GM10248 (cell line): Measurements from ENCODE around the gene IER5.
A peak's percentile ranks its signal among the peaks of the same experiment; 100 is the strongest.
"Not testable (repeated sequence)": the region's sequence is repeated elsewhere in the genome, so short reads cannot be mapped to it uniquely, and the experiment has no call there.

Experiments used
- CTCF ChIA-PET: fragments of 300-600 bp; sonication (Branson Sonifier 250); formaldehyde crosslinking; extraction: SDS; loops from one replicate; lab custom pipeline; 2021; ENCODE audit warnings: antibody characterized with exemption; lab: Yijun Ruan, JAX
- POLR2A ChIA-PET: fragments of 350-650 bp; sonication (Branson Sonifier 250); formaldehyde crosslinking; extraction: SDS; loops from one replicate; lab custom pipeline; 2020; ENCODE audit warnings: antibody characterized with exemption; lab: Yijun Ruan, JAX
- DNase-seq: peaks from one replicate; pipeline ENCODE4 v3.0.0; 2012; ENCODE audit errors: extremely low spot score
- TF ChIP-seq, protein P1 (sequence below): IDR thresholded peaks from 2 replicates; pipeline ENCODE4 v1.5.1; 2012; ENCODE audit warnings: mild to moderate bottlenecking, low read depth; ENCODE audit errors: extremely low read depth, missing control alignments, control extremely low read depth

The IER5 gene

DNA sequence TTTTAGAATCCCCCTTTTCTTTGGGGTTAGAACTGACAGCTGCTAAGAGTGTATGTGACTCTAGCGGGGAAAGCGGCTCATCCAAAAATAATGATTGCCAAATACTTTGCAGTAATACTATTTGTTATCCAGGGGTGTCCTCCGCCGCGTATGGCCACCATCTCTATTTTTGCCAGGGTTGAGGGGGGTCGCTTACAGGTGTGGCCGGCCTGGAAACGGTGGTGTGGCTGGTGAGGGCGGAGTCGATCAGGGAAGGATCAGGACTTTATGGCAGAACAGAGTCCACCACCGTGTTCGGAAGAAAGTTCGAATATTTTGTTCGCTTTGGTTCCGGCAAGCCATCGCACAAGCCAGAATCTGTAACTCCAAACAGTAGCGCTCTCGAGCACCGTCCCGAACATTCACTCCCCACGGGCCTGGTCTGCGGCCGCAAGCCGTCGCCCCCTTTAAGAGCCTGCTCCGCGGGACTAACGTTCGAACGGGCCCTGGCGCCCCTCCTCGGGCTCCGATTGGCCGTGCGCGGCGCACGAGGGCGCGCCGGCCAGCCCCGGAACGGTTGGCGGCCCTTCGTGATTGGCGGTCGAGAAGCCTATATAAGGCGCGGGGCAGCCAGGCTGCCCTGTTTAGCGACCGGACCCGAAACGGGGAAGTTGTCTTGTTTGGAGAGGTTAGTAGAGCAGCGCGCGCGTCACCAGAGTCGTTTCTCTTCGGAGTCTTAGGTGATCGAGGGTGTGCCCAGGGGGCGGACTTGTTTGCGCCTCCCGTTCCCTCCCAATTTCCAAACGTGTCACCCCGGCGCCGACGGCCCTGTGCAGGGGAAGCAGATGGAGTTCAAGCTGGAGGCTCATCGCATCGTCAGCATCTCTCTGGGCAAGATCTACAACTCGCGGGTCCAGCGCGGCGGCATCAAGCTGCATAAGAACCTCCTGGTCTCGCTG lies at the start of gene IER5:
TSS of gene IER5 (plus strand) at position 622 of the 938 bp plus-strand sequence. CDS start at position 825, 203 bp downstream.
- POLR2A ChIA-PET: interaction anchor here (0.6 to 5.1 kb wide), 23 partner anchors 9 to 716 kb away, joined by 3 to 110 read pairs (median 4); partner anchors contain the start of gene MR1
- TF ChIP-seq, protein P1, sequence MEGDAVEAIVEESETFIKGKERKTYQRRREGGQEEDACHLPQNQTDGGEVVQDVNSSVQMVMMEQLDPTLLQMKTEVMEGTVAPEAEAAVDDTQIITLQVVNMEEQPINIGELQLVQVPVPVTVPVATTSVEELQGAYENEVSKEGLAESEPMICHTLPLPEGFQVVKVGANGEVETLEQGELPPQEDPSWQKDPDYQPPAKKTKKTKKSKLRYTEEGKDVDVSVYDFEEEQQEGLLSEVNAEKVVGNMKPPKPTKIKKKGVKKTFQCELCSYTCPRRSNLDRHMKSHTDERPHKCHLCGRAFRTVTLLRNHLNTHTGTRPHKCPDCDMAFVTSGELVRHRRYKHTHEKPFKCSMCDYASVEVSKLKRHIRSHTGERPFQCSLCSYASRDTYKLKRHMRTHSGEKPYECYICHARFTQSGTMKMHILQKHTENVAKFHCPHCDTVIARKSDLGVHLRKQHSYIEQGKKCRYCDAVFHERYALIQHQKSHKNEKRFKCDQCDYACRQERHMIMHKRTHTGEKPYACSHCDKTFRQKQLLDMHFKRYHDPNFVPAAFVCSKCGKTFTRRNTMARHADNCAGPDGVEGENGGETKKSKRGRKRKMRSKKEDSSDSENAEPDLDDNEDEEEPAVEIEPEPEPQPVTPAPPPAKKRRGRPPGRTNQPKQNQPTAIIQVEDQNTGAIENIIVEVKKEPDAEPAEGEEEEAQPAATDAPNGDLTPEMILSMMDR: no peak
- CTCF ChIA-PET: interaction anchor here (1.6 to 6.1 kb wide), 5 partner anchors 9 to 55 kb away, joined by 5 to 74 read pairs (median 9); no protein-coding TSS in a partner anchor
- peak; percentile 94 for DNase-seq

DNA sequence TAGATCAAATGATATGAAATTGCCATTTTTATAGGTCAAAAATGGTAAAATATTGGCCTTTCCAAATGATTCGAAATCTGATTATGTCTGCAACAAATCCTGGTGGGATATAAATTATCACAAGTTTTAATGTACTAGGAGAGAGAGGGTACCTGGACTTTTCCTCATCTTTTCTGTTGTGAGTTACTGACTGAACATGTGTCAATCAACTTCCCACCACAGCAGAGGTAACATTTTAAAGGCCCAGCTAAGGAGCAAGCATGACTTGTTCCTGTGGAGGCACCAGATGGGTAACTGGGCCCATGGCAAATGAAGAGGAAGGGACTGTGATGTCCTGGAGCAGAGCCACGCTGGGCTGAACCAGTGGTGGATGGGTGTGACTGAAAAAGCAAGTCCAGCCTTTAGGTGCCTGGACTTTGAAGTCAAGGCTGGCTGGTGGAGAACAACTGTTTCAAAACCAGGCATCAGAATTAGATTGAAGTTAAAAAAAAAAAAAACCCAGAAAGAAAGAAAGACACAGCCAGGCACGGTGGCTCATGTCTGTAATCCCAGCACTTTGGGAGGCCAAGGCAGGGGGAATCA lies 48.1 kb upstream of the IER5 start:
- TF ChIP-seq, protein P1: no peak
- no peak for DNase-seq
- CTCF ChIA-PET: interaction anchor here (1.0 to 17.3 kb wide), 10 partner anchors 9 to 118 kb away, joined by 3 to 300 read pairs (median 12); partner anchors contain the start of gene STX6
- POLR2A ChIA-PET: no interaction called here

DNA sequence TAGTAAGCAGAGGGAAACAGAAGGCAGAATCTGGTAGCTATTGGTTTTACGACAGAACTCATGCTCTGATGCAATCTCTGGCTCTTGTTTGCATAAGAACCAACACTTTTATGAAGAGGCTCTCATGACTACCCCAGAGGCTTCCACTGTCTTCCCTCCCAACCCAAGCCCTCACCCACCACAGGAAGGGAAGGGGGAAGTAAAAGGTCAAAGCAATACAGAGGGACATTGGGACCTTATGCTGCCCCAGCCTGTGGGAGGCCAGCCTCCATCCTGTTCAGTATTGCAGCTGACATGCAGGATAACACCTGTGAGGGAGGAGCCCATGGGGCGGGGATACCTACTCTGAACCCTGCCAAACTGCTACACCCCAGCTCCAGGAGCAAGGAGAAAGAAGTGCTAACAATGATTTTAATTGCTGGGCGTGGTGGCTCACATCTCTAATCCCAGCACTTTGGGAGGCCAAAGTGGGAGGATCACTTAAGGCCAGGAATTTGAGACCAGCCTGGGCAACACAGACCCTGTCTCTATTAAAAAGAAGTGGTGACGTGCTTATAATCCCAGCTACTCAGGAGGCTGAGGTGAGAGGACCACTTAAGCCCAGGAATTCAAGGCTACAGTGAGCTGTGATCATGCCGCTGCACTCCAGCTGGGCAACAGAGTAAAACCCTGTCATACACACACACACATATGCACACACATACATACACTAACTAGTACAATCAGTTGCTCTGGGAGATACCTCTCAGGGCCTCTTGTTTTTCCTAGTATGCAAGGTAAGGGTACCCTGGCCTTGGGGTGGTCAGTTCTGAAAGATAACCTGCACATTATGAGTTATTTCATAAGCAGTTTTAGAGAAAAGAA lies 45.2 kb upstream of the IER5 start:
- TF ChIP-seq, protein P1: no peak
- POLR2A ChIA-PET: interaction anchor here (0.6 to 1.3 kb wide), 3 partner anchors 10 to 53 kb away, joined by 4 to 15 read pairs (median 4); no protein-coding TSS in a partner anchor
- peak; percentile 26 for DNase-seq
- CTCF ChIA-PET: interaction anchor here (0.9 to 17.3 kb wide), 11 partner anchors 10 to 147 kb away, joined by 3 to 300 read pairs (median 5); partner anchors contain the start of gene MR1

DNA sequence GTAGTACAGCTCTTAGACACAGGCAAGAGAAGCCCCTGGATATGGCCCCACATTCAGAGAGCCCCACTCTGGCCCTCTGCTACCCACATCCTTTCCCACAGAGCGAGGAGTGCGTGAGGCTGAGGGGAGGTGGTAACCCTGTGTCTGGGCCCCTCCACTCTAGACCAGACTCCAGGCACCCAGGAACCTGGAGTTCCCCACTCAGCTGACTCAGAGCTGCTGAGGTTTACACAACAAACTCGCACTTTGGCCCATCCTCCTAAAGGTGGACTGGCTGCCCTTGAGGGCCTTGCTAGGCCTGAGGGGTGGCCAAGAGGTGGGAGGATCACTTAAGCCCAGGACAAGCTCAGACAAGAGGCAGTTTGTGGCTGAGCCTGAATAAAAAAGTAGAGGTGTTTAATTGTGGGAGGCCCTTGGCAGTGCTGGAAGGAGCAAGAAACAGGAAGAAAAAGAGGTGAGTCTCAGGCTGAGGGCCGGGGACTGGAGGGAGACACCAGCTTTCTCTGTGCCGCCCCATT lies 44.0 kb upstream of the IER5 start:
- peak; percentile 75 for DNase-seq
- ChIA-PET CTCF (interaction anchor here (1.1 to 17.3 kb wide), 5 partner anchors 9 to 121 kb away, joined by 3 to 300 read pairs (median 5); no protein-coding TSS in a partner anchor), POLR2A (interaction anchor here (1.1 to 1.3 kb wide), 3 partner anchors 18 to 46 kb away, joined by 3 to 4 read pairs (median 3); partner anchors contain the start of gene IER5)

DNA sequence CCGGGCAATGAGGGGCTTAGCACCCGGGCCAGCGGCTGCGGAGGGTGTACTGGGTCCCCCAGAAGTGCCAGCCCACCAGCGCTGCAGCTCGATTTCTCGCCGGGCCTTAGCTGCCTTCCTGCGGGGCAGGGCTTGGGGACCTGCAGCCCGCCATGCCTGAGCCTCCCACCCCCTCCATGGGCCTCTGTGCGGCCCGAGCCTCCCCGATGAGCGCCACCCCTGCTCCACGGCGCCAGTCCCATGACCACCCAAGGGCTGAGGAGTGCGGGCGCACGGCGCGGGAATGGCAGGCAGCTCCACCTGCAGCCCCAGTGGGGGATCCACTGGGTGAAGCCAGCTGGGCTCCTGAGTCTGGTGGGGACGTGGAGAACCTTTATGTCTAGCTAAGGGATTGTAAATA lies 42.6 kb upstream of the IER5 start:
- DNase-seq, POLR2A ChIA-PET: not testable (repeated sequence)
- CTCF ChIA-PET: interaction anchor here (1.2 to 17.3 kb wide), 4 partner anchors 8 to 97 kb away, joined by 3 to 300 read pairs (median 4); no protein-coding TSS in a partner anchor

More for the DNA sequence above, 44.0 kb upstream of the IER5 start:
- TF ChIP-seq, protein P1: no peak

DNA sequence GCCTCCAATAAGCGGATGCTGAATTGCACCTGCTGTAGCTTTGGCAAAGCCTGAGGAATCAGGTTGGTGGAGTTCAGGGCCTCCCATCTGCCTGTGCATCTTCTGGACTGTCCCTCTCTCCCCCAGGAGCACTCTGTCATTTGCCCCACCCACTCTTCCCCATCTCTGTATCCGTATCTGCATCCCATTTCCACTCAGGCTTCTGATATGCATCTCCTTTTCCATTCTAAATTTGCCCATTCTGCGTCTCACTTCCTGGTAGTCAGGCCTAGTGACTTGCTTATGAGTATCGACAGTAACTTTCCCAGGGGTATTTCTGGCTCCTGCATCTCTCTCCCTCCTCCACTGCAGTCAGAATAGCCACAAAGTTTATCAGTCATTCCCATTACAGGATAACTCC lies 39.1 kb upstream of the IER5 start:
- CTCF ChIA-PET: interaction anchor here (17.3 kb wide), 1 partner anchor 94 kb away, joined by 300 read pairs; no protein-coding TSS in a partner anchor

More for the DNA sequence above, 39.1 kb upstream of the IER5 start:
- POLR2A ChIA-PET: no interaction called here
- TF ChIP-seq, protein P1: no peak
- DNase-seq: no peak
